Kidney tubule cell (primary cell): ENCODE measurements around the gene MYD88.

Source experiments
- DNase-seq: peaks from one replicate; pipeline ENCODE4 v3.0.0-alpha.2; 2018; ENCODE audit warnings: low spot score

Gene MYD88

DNA sequence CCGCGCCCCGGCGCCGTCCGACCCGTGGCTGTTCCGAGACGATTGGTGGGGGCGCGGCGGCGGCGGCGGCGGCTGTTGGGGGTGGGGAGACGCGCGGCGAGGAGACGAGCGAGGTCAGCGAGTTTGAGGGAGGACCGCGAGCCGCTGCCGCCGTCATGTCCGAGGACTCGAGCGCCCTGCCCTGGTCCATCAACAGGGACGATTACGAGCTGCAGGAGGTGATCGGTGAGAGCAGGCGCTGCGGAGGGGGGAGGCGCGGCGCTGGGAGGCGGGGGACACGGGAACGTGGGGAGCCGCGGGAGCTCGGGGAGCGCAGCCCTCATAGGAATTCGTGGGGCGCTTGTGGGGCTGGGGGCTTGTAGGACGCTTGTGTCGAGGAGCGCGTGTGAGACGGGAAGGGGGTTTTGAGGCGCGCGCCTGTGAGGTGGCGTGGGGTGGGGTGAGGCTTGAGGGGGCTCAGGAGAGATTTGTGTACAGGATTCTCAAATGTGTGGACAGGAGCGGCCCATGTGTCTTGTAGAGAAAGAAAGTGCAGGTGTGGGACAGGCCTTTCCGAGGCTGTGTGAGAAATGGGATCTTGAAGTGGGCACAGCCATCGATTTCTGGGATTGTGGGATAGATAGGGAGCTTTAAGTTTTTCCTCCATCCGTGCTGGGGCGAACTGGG lies 27.4 kb downstream of the MYD88 start:
- DNase-seq: peak; percentile 25

GRCh38 chr3:38167591-38167990 lies 29.1 kb downstream of the MYD88 start:
- DNase-seq: no peak

DNA sequence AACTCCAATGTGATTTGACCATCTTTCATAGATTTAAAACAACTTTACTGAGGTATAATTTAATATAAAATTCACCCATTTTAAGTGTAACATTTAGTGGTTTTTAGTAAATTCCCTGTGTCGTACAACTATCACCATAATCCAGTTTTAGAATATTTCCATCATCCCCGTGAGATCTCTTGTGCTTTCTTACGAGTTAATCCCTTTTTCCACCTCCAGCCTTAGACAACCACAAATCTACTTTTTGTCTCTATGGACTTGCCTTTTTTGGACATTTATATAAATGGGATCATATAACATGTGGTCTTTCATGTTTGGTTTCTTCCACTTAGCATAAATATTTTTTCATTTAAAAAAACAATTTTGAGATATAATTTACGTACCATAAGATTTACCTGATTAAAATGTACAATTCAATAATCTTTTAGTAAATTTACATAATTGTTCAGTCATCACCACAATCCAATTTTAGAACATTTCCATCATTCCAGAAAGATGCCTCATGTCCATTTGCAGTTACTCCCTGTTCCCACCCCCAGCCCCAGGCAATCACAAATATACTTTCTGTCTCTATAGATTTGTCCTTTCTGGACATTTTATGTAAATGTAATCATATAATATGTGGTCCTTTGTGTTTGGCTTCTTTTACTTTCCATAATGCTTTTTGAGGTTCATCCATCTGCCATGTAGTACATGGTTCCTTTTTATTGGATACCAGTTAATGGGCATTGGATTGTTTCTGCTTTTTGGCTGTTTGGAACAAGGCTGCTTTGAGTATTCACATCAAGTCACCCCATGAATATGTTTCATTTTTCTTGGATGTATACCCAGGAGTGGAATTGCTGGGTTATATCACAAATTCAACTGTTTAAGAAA lies 29.9 kb downstream of the MYD88 start:
- DNase-seq: peak; percentile 37

DNA sequence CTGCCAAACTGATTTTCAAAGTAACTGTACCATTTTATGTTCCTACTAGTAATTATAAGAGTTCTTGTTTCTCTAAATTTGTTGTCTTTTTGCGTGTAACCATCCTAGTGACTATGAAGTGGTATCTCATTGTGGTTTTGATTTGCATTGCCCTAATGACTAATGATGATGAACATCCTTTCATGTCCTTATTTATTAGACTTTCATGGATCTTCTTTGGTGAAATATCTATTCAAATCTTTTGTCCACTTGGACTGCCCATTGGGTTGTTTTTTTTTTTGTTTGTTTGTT lies 30.5 kb downstream of the MYD88 start:
- DNase-seq: peak; percentile 39

GRCh38 chr3:38170722-38171121 lies 32.3 kb downstream of the MYD88 start:
- no peak for DNase-seq

DNA sequence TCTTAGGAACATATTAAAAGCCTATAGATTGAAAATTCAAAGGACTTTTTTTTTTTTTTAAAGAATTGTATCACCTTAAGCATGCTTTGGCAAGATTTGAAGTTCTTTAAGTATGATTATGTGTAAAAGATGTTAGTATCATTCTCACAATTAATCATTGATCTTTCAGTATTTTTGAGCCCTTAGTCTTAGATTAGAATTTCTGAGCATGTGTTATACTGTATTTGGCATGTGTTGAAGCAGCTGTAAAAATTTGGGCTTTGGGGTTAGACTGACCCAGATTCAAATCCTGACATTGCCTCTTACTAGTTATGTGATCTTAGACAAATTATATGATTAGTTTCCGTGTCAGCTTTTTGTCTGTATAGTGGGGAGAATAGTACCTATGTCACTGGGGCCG lies 33.2 kb downstream of the MYD88 start:
- DNase-seq: no peak

GRCh38 chr3:38173834-38174418 lies 35.5 kb downstream of the MYD88 start:
- no peak for DNase-seq

DNA sequence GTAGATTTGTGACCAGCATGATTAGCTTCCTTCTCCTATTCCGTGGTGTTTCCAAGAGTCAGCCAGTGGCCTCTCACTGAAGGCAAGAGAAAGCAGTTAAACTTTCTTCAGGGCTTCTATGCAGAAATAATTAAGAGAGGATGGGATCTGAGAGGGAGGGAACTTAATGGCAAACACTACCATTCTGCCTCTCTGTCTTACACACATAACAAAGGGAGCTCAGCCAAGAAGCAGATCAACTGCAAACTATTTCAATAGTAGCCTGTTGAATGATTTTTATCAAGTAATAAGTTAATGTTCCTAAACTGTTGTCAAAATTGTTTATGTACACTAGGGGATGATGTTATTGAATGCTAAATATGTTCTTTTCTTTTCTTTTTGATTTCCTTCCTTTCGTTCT lies 38.7 kb downstream of the MYD88 start:
- DNase-seq: no peak

DNA sequence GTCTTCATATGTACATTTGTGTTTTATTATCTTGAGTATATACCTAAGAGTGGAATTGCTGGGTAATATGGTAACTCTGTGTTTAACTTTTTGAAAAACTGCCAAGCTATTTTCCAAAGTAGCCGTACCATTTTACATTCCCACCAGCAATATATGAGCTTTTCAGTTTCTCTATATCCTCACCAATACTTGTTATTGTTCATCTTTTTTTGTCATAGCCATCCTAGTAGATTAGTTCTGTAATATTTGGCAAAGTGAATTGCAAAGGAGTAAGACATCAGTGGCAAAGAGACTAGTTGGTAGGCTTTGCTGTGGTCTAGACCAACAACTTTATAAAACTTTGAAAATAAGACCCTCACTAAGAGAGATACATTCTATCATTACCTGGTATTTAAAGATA lies 48.3 kb downstream of the MYD88 start:
- DNase-seq: no peak

DNA sequence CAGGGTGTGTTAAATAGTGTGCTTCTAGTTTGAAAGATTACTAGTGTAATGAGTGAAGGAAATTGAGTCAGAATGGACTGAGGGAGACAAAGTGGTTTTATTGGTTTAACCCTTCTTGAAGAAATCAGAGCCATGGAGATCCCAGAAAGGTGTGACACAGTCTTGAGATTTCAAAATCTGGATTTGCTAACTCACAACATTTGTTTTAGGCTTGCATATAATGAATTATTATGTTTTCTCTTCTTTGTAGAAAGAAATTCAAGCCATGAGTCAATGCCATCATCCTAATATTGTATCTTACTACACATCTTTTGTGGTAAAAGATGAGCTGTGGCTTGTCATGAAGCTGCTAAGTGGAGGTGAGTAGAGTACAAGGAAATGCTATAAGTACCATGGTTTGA lies 52.0 kb downstream of the MYD88 start:
- no peak for DNase-seq
